Activated T-helper 1 cell treated with Interleukin-2 at 50 U/mL for 16 hours (primary cell): ENCODE results near the gene STARD5.

ENCODE experiments used
- DNase-seq: peaks from one replicate; pipeline ENCODE4 v3.0.0-alpha.2; 2020; ENCODE audit warnings: low read depth

Gene STARD5

DNA sequence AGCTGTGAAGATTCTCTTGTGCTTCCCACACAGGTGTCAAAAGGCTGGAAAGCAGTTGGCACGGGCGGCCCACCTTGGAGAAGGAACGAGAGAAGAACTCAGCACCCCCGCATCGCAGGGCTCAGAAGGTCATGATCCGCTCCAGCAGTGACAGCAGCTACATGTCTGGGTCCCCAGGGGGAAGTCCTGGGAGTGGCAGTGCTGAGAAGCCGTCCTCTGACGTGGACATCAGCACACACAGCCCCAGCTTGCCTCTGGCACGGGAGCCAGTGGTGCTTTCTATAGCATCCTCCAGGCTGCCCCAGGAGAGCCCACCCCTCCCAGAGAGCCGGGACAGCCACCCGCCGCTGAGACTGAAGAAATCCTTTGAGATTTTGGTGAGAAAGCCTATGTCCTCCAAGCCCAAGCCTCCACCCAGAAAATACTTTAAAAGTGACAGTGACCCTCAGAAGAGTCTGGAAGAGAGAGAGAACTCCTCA, 31.4 kb downstream of the STARD5 start:
- DNase-seq, result no peak

- no peak for DNase-seq
Observed at GRCh38 chr15:81291916-81292522, 31.9 kb downstream of the STARD5 start.

- DNase-seq, result no peak
Observed at GRCh38 chr15:81289910-81290309, 34.0 kb downstream of the STARD5 start.

DNA sequence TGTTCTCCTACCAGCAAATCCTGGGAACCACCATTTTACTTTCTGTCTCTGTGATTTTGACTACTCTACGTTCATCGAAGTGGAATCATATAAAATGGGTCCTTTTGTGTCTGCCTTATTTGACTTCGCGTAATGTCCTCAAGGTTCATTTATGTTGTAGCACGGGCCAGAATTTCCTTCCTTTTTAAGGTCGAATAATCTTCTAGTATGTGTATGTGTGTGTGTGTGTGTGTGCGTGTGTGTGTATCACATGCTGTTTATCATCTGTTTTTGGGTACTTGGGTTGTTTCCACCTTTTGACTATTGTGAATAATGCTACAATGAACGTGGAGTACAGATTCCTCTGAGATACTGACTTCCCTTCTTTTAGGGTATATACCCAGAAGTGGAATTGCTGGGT, 35.3 kb downstream of the STARD5 start:
- no peak for DNase-seq

DNA sequence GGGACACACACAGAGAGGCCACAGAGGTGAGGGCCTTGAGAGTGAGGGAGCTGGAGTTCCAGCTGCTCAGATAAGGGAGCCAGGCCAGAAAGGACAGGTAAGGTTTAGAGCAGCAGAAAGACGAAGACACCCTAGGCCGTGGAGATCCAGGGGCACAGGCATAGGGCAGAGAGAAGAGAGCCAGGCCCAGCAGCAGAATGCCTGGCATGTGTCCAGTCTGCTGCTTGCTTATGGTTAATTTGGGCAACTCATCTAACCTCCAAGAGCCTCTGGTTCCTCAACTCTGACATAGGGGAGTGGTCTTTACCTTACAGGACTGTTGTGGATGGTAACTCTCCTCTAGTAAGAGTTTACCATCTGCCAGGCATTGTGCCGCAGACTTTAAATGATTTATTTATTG, 35.9 kb downstream of the STARD5 start:
- DNase-seq, result no peak

GRCh38 chr15:81286621-81287121, 37.3 kb downstream of the STARD5 start:
- no peak for DNase-seq

DNA sequence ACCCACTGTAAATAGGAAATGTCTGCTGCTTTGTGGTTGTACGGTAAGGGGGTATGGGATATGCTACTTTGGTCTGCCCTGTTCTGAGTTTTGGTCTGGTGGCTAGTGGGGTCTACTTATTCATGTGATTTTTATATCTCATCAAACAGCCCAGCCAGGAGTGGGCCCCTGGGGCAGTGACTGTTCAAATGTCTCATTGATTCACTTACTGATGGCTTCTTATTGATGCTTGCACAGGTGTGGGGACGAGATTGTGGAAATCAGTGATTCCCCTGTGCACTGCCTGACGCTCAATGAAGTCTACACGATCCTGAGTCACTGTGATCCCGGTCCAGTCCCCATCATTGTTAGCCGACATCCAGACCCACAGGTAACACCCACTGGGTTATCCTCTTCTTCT, 38.5 kb downstream of the STARD5 start:
- no peak for DNase-seq

DNA sequence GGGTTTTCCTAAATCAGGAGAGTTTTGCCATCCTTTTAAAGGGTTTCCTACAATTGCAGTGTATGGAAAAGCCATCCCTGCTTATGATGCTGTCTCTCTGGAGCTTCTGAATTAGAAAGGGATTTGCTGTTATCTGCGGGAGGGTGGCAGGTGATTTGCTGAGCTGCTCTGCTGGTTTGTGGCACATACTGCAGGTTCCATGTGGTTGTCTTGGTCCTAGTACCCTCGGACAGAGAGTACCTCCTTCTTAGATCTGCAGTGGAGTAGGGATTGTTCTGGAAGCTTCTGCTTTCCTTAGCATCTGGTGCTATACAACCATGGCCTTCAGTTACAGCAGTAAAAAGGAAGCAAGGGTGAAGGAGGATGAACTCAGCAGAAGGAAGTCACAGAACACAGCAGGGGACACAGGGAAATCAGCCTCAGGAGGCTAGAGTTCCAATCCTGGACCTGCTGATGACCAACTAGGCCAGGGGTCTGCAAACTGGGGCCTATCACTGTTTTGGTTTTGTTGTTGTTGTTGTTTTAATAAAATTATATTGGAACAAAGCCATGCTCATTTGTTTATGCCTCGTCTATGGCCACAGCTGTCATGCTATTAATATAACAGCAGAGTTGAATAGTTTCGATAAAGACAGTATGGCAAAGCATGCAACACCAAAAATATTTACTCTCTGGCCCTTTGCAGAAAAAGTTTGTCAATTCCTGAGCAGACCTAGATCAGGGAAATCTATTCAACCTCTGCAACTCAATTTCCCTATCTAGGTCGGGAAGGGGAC, 39.5 kb downstream of the STARD5 start:
- DNase-seq, result no peak

DNA sequence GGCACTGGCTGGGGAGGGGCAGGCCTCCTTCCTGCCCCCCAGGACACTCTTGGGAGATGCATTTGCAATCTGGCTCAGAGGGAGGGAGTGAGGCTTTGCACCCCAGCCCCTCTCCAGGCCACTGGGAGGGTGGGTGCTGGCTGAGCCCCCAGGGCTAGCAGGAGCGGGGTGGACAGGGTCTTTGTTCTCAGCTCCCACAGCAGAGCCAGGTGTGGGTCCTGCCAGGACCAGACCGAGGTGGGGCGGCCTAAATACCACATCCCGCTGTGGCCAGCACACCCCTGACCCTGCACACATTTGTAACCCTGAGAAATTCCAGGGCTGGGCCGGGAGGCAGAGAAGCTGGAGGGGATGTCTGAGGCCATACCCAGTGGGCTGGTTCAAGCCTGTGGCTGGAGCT, 41.0 kb downstream of the STARD5 start:
- DNase-seq, result no peak

GRCh38 chr15:81282606-81282895, 41.4 kb downstream of the STARD5 start:
- DNase-seq, result no peak

DNA sequence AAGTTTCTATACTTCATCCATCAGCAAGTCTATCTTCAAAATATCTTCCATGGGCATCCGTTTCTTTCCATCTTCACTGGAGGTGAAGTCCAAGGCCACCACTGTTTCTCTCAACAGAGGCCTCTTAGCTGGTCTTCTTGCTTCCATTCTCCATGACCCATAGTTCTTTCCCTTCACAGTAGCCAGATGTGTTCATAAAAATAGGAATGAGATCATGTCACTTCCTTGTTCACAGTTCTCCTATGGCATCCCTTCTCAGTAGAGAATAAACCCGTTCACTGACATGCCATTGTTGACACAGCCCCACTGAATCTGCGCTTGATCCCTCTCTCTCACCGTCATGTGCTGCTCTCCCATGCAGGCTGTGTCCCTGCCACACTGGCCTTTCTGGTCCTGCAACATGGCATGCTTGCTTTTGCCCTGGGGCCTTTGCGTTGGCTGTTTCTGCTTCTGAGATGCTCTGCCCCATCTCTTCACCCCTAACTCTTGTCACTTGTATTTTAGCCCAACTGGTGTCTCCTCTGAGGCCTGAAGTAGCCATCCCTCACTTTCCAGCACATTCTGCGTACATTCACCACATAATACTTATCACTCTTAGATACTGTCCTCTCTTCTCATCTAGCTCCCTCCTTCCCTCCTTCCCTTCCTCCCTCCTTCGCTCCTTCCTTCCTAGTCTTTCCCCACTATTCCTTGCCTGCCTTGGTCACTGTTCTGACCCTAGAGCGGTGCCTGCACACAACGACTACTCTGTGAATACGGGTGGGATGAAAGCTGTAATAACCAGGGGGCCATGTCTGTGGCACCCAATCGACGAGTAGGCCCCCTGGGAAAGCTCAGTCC, 42.0 kb downstream of the STARD5 start:
- DNase-seq, result no peak

- DNase-seq, result no peak
Observed at GRCh38 chr15:81281456-81281735, 42.5 kb downstream of the STARD5 start.

DNA sequence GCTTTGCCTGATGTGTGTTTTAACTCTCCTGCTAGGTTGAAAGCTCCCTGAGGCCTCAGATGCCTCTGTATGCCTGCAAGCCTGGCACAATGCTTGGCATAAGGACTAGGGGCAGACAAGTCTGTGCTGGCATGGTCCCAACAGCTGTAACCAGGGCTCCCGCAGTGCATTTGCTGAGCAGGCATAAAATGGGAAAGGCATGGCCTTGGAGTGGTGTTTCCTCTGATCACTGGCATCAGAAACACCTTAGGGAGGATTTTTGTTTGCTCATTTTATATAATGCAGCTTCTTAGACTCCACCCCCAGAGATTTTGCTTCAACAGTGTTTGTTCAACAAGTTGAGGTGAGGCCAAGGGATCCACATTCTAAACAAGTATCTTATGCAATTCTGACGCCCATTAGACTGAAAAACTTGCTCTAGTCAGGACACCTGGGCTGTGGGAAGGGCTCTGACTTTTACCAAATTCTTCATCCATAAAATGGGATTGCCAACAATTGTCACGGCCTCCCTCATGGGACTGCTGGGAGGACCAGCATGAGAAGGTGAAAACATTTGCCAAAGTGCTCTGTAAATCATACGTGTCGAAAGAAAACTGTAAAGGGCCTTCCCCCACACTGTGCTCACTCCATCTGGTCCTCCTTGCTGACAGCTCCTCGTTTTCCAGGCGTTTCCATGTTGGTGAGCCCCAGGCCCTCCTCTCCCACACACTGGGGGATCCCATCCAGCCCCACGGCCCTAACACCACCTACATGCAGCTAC, 43.1 kb downstream of the STARD5 start:
- no peak for DNase-seq

GRCh38 chr15:81279621-81280485, 44.1 kb downstream of the STARD5 start:
- no peak for DNase-seq

DNA sequence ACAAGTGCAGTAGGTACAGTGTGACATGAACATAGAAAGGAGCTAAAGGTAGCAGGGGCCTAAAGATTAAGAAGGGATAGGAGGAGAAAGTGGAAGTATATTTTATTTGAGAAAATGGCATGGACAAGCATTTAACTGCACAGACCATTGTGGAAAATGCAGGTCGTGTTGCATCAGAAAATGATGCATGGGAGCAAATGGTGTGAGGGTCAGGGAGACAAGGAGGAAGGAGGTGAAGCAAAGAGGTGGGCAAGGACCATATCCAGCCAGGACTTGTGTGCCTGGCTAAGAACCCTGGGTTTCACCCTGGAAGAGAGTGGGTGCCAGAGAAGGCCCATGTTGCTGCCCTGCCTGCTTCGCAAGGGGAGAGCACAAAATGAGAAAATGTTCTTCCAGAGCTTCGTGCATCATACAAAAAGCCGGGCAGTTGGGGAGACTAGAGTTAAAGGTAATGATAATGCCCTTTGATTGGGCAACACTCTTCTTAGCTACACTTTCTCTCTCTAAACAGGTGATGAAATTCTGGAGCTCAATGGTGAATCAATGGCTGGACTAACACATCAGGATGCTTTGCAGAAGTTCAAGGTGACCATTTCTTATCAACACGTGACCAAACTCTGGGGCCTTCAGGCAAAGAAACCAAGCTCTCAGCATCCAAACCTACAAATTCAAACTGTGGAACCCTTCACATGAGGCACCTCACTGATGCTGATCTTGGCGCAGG, 45.5 kb downstream of the STARD5 start:
- no peak for DNase-seq

DNA sequence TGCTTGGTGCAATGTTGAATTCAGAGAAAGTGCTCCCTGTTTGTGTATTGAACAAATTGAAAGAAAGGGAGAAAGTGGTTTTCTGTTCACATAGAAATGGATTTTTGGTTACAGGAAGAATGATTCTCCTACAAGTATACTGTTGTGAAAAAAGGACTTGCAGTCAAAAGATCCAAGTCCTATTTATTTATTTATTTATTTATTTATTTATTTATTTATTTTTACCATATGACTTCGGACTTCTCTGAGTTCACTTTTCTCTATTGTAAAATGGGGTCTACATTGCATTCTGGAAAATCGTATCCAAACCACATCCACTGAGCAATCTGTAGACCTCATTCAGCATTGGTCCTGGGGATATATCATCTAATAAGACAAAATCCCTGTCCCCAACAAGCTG, 46.1 kb downstream of the STARD5 start:
- no peak for DNase-seq

DNA sequence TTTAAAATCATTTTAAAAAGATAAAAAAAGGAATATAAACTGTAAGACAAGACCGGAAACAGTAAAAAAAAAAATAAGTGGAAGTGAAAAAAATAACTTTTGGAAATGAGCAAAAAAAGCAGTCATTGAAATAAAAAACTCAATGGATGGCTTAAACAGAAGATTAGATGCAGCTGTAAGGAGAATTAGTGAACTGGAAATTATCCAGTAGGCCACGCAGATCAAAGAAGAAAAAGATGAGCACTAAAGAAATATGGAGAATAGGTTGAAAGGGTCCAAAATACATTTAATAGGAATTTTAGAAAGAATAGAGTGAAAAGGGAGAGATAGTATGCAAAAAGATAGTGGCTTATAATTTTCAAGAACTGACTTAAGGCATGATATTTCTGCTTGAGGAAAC, 47.0 kb downstream of the STARD5 start:
- DNase-seq, result no peak

GRCh38 chr15:81275711-81276392, 48.1 kb downstream of the STARD5 start:
- no peak for DNase-seq

DNA sequence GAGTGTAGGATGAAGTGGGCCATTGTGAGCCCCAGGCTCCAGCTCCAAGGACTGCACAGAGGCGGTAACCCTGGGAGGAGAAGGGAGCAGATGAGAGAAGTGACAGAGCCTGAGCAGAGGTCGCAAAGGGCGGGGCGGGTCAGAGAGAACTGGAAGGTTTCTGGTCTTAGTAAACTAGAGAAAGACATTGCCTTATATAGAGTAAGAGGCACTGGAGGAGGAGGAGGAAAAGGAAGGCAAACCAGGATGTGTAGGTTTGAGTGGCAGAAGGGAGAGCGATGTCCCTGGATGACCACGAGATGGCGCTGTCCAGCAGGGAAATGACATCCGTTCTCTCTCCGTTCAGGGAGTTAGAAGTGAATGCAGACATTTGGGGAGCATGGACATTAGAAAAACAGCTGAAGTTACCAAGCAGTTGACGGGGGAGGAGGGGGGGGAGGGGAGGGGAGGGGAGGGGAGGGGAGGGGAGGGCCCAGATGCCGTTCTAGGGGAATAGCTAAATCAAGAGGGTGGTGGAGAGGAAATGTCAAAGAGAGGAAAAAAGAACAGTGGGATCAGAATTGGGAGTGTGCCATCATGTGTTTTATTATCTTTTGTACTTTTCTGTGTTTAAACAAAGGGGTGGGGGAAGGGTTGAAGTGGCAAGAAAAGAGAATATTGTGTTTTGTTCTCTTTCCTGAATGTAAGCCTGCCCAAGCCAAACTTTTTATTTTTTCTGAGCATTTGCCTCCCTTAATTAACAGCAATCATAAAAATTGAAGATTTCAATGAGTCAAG, 48.8 kb downstream of the STARD5 start:
- DNase-seq, result peak; percentile 65
